Measurements from ENCODE around the gene ZAP70.

ZAP70 gene

GRCh38 chr2:97788986-97789644 is 75.7 kb downstream of the ZAP70 start:
- no peak for DNase-seq (ENCODE audit: low read depth)
